HG03378 (cell line): ENCODE data around the gene CRABP1.

Experiments used
- ATAC-seq: cut with Tn5 transposase; IDR thresholded peaks from one replicate; pipeline ENCODE4 v1.9.1; 2021; ENCODE audit warnings: mild to moderate bottlenecking, moderate library complexity; ENCODE audit not compliant: unreplicated experiment

The CRABP1 gene

DNA sequence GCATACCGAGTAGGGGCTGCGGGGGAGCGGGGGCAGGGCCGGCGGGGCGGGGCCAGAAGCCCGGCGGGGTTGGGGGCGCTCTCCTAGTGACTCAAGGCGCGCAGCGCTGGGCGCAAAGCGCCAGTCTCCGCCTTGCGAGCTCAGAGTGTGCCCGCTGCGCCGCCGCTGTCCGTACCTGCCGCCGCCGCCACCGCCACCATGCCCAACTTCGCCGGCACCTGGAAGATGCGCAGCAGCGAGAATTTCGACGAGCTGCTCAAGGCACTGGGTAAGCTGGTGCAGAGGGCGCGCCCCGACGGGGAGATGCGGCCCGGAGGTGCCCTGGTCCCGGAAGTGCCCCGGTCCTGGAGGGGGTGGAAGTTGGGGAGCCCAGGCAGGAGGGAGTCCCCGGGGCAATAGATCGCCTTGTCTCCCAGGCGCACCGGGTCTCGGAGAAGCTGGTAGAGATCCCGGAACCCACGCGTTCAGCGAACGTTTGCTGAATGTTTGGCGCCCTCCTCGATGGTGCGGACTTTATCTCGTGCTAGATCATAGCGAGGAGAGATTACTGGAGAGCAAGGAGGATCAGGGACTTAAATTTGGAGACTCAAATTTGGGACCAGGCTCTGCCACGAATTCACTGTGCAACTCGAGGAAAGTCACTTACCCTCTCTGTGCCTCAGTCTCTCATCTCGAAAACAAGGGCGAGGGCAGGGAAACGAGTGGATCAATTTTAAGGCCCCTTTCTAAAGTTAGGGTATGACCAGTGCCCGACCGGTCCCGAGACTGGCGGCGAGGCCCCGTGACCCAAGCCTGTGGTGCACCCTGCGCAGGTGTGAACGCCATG is at the start of gene CRABP1:
CRABP1 (plus strand) TSS at position 123 of the 826 bp plus-strand sequence; CDS start at position 199, 76 bp downstream.
- ATAC-seq = no peak

DNA sequence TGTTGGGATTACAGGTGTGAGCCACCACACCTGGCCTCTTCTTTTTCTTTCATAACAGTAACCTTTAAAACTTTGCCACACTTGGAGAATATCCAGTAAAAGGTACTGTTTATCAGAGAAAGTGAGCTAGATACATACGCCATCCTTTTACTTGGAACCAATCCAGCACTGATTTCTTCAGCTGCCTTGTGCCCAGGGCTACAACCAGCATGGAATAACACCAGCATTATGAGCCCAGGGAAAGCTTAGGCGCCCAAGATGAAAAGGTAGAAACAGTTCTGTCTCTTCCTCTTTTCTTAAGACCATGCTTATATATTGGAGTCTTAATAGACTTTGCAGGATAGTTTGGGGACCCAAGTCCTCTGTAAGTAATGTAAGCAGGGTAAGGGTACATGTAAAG is 49.1 kb upstream of the CRABP1 start:
- no peak for ATAC-seq

DNA sequence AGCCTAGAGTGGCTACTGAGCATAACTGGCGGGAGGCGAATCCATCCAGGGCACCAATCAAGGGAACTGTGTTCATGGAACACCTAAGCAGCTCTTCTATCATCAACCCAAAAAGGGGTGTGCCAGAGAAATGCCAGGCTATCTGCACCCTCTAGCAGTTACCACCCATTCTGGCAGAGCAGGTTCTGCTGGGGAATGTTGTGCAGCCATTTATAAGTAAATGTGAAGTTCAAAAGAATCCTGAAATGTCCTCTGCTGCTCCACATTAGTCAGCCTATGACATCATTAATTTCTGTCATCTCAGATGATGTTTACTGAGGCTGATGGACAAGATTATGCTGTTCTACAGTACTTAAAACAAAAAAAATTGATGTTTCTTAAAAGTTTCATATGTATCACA is 48.5 kb upstream of the CRABP1 start:
- no peak for ATAC-seq

DNA sequence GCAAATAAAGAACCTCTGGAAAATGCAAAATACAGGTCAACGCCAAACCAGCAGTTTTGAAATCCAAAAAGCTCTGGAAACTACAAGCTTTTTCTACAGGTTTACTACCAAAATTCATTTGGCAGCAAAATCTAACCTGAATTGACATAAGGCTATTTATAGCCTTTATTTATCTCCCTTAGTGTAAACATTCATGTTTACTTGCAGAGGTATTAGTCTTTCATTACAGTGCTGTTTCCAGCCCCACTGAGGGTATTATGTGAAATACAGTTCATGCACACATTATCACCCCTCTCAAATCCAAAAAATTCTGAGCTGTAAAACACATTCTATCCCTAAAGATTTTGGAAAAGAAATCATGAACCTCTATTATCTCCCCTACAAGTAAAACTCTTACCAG is 47.9 kb upstream of the CRABP1 start:
- ATAC-seq = no peak

DNA sequence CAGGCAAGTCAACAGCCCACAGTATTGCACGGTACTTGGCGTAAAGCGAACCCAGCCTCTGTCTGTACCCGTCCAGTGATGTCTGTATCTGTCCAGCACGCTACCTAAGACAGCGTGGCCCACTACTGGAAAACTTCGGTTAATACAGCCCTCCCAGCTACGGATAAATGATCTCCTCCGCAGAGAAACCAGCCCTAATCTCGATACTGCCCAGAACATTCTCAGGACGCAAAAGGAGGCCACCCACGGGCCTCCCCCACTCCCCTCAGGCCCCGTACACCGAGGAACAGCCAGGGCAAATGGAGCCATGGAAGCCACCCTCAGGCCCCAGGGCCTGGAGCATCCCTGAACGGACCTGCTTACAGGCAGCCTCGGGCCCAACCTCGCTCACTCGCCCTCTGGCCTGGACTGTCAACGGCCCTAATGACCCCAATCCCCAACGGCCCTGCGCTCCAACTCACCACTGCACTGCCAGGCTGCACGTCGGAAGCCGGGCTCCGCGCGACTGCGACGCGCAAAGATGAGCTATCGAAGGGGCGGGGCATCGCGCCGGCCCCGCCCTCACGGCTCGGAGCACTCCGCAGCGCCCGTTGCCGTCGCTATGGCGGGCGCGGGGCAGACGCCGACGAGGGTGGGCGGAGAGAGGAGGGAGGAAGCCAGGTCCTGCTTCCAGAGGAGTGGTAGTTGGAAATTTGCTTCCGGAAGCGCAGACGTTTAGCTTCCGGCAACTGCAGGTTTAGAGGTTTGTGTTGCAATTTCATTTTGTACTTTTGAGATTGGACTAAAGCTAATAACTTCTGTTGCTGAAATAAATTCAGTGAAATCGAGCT is 40.8 kb upstream of the CRABP1 start, which contains the start of gene SKIC8:
SKIC8 (minus strand) TSS at position 509 of the 830 bp plus-strand sequence. CDS start 3,923 bp downstream, outside the sequence.
- ATAC-seq = peak; percentile 60

DNA sequence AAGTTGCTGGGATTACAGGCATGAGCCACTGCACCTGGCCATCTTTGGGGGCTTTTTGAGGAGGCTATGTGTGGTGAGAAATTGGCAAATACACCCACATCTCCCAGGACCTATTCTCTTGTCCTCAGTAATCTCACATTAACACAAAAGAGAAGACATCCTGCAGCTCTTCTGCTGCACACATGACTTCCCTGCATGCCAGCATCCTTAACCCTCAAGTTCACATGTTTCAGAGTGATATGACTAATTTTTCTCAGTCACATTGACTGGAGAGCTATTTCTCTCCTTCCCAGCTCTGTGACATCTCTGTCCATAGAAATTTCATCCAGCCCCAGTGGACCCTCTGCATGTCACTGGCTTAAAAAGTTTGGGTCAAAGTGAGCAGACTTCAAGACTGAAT is 38.8 kb upstream of the CRABP1 start:
- ATAC-seq = no peak

DNA sequence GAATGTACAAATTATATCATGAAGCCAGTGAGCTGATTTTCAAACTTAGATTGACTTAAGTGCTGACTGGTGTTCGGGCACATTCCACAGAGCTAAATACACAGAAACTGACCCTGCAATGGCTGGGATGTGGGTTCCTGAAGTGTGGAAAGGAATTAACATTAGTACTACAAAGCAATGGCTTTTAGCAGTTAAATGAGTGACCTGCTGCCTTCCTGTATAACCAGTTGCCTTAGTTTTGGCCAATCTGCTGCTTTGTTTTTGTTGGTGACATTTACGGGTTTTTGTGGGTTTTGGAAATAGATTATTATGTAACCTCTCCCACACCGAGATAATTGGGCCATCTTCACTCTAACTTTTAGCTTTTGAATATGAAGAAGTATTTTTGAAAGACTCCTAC is 38.3 kb upstream of the CRABP1 start:
- ATAC-seq = no peak

DNA sequence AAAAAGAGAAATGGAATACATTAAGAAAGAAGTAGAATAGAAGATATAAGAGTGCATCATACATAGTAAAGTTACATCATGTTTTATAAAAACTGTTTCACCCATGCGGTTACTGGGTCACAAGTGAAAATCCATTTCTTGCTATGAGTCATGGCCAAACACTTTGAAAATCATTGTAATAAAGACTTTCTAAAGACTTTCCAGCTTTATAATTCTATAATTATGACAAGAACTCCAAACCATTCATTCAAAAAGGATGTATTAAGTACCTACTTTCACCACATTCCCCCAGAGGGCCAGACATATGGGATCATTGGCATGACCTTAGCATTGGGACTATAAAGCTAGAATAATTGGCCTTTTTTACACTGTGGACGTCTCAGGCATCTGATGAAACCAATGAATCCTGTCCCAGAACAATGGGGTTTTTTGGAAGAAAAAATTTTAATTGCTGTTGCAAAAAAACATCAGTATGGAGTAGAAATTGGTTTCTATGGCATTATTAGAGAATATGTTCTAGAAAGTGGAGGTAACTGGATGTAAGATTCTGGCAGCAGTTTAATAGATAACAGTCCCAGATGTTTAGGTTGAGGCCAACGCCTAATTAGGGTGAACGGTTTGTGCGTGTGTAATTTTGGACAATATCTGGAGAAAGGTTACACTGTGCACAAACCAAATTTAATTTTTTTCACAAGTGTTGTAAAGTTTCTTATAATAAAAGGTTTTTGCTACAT is 37.4 kb upstream of the CRABP1 start:
- no peak for ATAC-seq

DNA sequence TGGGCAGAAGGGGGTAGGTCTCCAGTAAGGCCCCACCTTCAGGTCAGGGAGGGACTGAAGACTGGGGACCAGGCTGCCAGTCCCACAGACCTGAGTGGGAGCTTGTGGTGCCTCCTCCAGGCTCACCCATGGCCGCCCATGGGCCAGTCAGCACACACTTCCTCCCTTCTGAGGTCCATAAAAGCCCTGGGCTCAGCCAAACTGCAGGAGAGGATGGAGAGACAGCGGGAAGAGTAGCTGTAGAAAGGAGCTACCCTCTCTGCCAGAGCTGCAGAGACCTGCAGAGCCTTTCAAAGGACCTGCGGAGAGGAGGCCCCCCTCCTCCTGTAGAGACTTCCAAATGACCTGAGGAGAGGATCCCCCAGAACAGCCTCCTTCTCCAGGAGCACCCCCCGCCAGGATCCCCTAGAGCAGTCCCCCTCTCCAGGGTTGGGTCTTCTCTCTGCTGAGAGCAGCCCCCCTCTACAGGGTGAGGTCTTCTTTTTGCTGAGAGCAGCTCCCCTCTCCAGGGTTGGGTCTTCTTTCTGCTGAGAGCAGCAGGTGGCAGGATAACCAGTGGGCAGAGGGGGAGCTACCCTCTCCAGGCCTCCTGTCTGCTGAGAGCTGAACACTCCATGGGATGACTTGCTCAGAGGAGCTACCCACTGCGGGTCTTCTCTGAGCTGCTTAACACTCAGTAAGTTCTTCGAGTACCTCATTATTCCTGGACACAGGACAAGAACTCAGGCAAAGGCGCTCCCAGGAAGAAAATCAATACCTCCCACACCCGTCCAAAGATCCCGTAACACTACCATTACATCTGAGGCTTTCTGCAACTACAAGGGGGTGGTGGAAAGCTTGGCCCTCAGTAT is 35.7 kb upstream of the CRABP1 start:
- no peak for ATAC-seq

DNA sequence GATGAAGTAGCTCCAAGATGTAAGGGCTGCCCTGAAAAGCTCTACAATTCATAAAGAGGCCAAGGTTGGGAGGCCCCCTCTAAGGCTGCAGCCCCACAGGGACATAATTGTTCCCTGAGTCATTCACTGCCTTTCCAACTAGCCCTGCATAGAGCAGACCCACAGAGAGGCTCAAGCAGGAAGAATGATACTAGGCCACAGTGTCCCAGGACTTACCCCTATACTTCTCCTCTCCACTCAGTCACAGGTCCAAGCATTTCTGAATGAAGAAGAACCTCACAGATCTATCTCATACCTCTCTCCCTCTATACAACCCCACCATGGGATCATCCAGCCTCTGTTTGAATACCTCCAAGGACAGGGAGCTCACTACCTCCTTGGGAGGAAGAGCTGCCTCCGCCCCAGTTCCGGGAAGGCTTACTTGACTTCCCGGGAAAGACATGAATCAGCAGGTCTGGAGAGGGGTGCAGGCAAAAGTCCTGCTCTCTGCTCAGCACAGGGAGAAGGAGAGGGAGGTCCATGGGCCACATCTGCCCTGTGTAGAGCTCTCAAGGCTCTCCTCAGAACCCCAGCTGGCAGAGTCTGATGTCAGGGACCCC is 33.9 kb upstream of the CRABP1 start:
- no peak for ATAC-seq

DNA sequence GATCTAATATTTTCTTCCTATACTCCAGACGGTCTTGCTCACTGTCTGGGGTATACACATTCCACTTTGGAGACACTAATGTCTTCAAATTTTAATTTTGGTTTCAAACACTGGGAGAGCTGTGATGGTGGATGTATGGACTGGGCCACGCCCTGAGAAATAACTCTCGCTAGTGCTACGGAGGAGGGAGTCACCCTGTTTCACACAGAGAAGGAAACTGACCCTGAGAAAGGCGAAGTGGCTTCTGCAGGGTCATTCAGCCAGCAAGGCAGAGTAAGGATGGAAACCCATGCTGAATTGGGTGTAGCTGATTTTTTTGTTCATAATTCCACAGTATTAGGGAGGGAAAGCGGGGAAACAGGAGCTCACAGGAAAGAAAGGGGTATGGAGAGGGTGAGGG is 32.2 kb upstream of the CRABP1 start:
- ATAC-seq = no peak

DNA sequence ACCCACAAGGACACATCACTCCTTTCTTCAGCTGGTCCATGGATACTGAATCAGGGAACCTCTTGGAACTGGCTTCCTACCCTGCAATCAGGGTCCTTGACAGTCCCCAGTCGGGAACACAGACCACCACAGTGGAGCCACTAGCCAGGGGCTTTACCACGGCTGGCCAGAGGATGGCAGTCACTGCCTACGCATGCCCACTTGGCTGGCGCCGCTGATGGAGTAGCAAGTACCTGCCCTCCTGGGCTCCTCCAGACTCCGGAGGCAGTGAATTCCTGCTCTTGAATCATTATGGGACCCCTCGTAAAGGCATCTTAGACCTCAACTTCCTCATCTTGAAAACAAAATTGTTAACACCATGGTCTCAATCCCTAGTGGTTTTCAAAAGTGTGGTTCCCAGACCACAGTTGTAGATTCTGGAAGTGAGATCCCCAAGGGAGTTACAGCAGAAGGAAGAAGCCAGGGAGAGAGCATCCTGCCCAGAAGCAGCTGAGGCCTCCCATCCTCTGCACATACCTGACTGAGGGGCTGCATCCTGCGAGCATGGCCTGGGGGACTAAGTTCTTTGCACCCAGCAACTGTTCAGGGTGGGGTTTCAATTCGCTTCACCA is 31.6 kb upstream of the CRABP1 start:
- no peak for ATAC-seq

DNA sequence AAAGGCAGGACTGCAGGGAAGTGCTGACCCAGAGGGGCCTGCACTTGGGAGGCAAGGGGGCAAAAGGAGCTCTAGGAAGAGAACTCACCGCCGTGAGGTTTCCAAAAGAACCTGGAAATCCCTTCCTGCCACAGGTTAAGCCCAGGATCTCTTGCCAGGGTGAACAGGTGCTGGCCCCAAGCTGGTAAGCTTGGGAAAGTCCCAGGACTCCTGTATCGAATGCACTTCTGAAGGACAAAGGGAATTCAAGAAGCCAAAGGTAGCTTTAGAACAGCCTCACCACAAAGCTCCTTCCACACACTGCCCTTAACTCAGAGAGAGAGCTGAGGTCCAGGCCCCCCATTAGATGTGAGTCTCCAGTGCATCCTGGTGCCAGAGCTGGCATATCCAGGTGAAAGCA is 28.9 kb upstream of the CRABP1 start:
- ATAC-seq = no peak

DNA sequence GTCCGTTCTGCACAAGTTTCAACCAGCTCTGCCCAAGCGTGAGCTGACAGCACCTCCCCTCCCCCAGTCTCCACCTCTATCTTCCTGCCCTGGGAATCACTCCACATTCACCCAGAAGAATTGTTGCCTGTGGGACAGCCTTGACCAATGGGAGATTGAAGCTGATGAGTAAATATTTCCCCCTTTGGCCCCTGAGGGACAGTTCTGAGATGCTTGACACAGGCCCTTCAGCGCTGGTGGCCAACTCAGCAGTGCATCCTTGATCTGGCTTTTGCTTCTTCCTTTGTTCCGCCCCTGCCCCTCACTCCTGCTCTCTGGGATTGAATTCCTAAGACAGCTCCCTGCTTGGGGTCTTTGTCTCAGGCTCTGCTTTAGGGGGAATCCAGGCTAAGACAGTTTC is 27.6 kb upstream of the CRABP1 start:
- no peak for ATAC-seq

DNA sequence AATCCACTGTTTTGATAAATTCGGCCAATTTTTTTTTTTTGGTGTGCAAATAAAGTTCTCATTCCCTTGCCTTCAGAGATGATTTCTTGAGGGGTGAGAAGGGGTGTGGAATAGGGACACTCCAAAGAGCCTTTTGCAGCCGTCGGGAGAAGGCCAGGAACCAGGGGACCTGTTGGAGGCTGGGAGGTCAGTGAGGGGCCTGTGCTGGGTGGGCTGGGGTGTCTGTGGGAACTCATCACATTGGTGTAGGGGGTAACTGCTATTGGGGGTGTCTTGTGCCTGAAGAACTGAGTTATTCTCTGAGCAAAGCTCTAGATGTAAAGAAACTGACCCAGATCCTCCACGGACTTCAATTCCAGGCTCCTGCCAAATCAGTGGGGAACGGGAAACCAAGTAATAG is 27.2 kb upstream of the CRABP1 start:
- ATAC-seq = no peak

DNA sequence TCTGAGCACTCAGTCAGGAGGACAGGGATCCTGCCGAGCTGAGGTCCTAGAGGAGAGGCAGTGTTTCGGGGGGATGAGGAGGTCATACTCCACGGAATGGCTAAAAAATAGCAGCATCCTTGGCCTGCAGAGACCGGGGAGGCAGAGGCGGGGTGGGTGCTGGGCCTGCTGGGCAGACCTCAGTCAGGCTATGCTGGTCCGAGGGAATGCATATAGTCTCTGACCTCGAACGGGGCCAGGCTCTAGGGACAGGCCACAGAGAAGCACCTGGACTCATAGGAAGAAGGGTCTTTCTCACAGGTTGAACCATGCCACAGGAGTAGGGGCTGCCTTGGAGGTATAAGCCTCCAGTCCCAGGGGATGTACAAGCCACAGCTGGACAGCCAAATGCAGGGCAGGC is 26.8 kb upstream of the CRABP1 start:
- no peak for ATAC-seq

DNA sequence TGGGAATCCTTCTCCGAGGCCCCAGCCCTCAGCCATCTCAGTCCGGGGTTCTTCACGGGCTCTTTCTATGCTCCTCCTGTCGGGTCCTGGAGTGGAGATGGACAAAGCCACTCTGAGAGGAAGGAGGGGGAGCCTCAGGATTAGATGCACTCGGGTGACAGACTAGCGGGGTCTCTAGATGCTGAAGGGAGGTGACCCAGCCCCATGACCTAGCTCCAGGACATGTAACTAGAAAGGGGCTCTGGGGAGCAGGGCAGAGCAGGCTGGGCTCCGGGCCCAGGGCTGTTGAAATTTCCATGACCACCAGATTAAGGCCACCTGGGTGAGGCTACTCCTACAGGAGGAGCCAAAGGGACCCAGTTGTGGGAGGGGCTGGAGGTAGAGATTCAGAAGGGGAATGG is 26.0 kb upstream of the CRABP1 start:
- ATAC-seq = no peak

DNA sequence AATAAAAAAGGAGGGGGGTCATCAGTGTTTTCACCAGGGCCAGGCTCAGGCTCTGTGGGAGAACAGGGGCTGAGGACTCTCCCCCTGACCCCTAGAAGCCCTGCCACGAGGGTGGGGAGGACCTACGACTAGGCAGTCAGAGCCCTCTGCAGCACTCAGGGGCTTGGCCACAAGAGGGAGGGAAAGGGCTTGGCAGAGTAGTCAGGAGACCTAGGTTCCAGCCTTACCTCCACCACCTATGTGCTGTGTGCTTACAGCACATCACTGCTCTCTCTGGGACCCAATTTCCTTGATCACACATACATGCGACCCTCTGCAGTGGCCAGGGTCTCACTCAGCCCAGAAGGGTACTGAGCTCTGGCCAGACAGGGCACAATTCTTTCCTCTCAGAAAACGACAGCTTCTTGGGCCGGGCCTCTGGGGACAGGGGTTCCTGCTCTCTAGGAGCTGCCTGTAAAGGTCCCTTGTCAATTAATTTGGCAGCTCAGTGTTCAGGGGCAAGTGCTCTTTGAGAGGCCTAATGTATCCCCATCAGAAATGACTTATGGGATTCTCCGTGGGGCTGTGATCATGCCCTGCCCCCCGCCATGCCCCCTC is 24.4 kb upstream of the CRABP1 start:
- ATAC-seq = no peak
